Stimulated activated CD4-positive, alpha-beta T cell treated with anti-CD3 and anti-CD28 coated beads, Interleukin-2, amount 100 ng/mL, for 4 hours (primary cell): ENCODE results near the gene TMEM156.

Experiments
- DNase-seq: peaks from one replicate; pipeline ENCODE4 v3.0.0-alpha.2; 2020; ENCODE audit warnings: low read depth

The TMEM156 gene

DNA sequence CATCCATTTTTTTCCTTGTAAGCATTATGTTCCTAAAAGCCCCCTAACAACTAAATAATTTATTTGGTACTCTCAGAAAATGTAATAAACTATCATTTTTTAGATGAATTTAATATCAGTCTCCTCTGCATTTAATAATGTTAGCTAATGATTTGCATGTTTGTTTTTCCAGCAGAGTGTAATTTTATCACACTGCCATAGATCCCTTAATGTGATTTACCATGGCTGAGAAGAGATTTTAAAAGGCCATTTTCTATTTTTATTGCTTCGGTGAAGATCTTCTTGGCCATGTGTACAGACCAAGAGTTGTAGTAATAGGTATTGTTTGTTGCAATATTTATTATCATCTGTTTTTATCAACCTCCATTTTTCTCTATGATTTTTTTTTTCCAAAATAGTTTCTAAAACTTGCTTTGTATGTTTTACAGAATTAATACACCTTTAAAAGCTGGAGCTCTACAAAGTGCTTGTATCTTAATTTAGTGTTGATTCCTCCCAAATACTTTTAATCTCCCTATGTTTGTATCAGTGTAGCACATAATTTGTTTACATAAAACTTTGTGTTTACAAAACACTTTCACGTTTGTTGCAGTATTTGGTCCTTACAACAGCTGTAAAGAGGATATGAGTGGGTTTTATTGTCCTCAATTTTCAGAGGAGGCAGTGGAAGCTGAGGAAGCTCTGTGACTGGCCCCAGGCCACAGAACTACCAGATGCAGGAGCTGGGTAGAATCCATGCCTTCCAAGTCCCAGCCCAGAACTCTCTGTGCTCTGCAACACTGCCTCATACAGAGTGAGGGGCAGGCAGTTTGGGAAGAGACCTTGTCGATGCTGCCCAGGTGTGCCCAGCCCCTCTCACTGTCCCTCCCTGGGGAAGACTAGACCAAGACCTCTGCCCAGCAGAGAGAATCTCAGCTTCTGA, 106.5 kb downstream of the TMEM156 start:
- no peak for DNase-seq

DNA sequence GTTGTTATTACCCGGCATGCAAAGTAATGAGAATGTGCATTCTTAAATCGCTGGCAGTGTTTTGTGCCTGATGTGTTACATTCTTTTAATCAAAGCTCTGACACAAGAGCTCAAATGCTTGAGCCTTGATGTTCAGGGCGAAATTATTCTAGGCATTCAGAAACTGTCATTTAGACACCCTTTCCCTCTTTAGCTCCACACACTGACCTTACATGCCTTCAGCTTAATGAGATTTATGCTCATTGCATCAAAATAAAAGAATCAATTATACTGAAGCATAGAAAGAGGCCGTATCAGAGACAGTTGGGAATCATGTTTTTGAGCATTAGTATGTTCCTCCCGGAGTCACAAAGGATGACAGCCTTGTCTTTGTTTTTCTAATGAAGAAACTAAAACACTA, 107.9 kb downstream of the TMEM156 start:
- no peak for DNase-seq

DNA sequence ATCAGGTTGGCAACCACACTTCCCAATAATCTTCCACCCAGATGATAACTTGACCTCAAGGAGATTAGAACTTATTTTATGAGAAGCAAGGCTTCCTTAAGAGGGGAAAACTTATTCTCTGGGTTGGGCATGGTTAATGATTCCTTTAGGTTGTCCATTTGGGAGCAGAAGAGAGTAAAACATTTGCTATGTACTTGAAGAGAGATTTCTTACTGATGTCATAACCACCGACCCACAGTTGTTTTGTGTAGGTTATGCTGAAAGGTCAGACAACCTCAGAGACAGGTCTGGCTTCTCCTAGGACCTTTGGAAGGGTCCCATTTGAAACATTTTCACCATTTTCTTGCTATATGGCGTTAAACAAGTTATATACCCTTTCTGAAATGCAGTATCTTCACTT, 108.5 kb downstream of the TMEM156 start:
- DNase-seq = no peak

DNA sequence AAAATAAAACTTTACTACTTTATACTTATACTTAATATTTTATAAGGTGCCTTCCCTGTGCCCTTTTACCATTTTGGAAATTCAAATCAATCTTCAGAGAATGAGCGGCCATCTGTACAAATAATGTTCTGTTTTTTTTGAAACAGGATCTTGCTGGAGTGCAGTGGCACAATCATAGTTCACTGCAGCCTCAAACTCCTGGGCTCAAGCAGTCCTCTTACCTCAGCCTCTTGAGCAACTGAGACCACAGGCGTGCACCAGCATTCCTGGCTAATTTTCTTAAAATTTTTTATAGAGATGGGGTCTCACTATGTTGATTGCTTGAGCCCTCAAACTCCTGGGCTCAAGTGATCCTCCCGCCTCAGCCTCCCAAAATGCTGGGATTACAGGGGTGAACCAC, 111.1 kb downstream of the TMEM156 start:
- DNase-seq = no peak

DNA sequence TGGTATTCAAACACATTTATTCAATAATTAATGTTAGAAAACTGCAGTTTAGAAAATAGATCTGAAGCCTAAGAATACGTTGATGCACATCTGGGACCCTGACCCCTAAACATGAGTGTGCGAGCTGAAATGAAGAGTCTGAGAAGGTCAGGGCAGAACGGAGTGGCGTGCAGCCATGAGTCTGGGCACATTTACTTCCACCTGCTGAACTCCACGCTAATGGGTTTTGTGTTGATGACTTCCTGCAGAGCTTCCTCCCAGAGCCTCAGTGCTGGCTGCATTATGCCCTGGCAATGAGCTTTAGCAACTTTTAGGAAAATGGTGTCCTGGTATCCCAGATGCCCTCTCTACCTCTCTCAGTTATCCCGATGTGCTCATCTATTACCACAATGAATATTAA, 111.5 kb downstream of the TMEM156 start:
- no peak for DNase-seq

DNA sequence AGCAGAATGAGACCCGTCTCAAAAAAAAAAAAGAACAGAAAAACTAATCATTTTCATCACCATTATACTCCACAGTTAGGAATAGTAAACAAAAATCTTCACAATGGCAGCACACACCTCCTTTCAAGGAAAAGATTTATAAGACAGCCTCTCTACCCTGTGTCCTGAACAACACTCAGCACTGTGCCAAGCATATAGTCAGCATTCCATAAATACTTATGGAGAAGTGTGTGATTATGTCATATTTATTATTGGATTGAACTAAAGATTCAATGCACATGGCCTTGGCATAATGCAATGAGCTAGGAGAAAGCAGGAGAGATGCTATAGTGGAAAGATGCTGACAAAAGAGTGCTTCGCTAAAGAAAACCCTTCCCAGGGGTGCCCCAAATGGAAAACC, 112.0 kb downstream of the TMEM156 start:
- DNase-seq = no peak

DNA sequence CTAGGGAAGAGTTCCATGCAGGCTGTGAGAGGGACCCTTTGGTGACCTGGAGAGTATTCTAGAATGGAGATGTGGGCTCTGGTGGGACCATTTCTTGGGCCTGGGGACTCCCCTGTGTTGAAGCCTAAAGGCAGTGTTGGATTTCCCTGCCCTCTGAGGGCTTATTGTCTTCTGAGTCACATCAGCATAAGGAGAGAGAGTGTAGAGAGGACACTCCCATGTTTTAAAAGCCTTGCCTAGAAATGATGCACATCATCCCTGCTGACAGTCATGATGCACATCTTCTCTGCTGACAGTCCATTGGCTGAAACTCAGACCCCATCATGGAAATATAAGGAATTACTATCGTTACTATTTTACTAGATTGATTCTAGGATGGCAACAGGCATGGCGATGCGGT, 112.7 kb downstream of the TMEM156 start:
- no peak for DNase-seq

DNA sequence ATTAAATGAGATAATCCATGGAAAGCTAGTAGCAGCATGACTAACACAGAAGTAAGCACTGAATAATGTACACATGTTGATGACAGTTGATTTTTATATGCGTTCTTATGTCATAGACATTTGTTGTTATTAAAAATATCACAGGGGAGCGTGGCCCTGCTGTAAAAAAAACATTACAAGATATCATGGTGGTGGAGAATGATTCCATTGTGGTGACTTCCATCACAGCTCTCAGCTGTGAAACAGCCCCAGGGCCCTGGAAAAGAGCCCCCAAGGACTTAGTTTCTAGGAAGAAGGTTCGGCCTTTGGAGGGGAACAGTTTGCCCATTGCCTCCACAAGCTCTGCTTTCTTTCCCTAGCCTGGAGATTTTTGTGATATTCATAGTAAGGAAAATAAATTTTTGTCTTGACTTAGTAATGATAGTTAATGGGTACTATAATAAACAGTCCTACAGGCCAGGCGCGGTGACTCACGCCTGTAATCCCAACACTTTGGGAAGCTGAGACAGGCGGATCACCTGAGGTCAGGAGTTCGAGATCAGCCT, 114.7 kb downstream of the TMEM156 start:
- no peak for DNase-seq
